ENCODE results near the gene MTMR3.

- TF ChIP-seq CTCF (IDR thresholded peaks at IDR 0.05), result no peak
- TF ChIP-seq POLR2A (IDR thresholded peaks at IDR 0.05), result no peak
Observed at GRCh38 chr22:30057375-30057774, 174.4 kb downstream of the MTMR3 start.

Data from adrenal gland (tissue), 5 donors.